OCI-LY7 (cell line): ENCODE measurements around the gene SCAMP3.

Source experiments
- CTCF ChIP-seq: fragments of 200-600 bp; sonication (generic); conservative IDR thresholded peaks from 2 replicates; pipeline ENCODE4 v1.5.1; 2014; ENCODE audit warnings: mild to moderate bottlenecking, antibody characterized with exemption, low read length, moderate library complexity, mixed read lengths
- EZH2phosphoT487 ChIP-seq: fragments of 200-600 bp; sonication (generic); IDR thresholded peaks from 2 replicates; pipeline ENCODE4 v1.6.1; 2018; ENCODE audit warnings: low read depth, borderline replicate concordance, mild to moderate bottlenecking, mixed run types, antibody characterized with exemption, low read length, moderate library complexity, mixed read lengths

GRCh38 chr1:155294520-155295182 is 32.5 kb upstream of the SCAMP3 start:
- TF ChIP-seq CTCF, result no peak
- no peak for TF ChIP-seq EZH2phosphoT487
